Gastroesophageal sphincter (tissue), 3 donors: Measurements from ENCODE around the gene SSUH2.
A peak's percentile ranks its signal among the peaks of the same experiment; 100 is the strongest.

ENCODE experiments used
- EP300 ChIP-seq: sonication (generic); formaldehyde crosslinking; IDR thresholded peaks from one replicate; pipeline ENCODE4 v1.6.1; 2017; ENCODE audit warnings: antibody characterized with exemption, mild to moderate bottlenecking
- POLR2A ChIP-seq, 2 donors: fragments of 450-650 bp; IDR thresholded peaks; one replicate each; pipeline ENCODE4 v1.6.1; 2017; ENCODE audit warnings: antibody characterized with exemption in 2 of 2, mild to moderate bottlenecking in 2 of 2, moderate library complexity in 1 of 2
- POLR2AphosphoS5 ChIP-seq: sonication (generic); formaldehyde crosslinking; IDR thresholded peaks from one replicate; pipeline ENCODE4 v1.6.1; 2017; ENCODE audit warnings: antibody characterized with exemption
- TF ChIP-seq, protein P1 (sequence below), 4 experiments: fragments of 200-600 bp in 2 of 4; fragments of 450-650 bp in 2 of 4; sonication (generic) in 1 of 4; IDR thresholded peaks; one replicate each; pipeline ENCODE4 v1.5.1; 2017 to 2019; ENCODE audit warnings: antibody characterized with exemption in 4 of 4, mild to moderate bottlenecking in 2 of 4, moderate library complexity in 2 of 4

GRCh38 chr3:8593021-8593827 is 51.4 kb downstream of the SSUH2 start:
- TF ChIP-seq POLR2AphosphoS5 (peak; percentile 41), EP300 (no peak), POLR2A (IDR thresholded peaks at IDR 0.05) (no peak)
- TF ChIP-seq, protein P1, sequence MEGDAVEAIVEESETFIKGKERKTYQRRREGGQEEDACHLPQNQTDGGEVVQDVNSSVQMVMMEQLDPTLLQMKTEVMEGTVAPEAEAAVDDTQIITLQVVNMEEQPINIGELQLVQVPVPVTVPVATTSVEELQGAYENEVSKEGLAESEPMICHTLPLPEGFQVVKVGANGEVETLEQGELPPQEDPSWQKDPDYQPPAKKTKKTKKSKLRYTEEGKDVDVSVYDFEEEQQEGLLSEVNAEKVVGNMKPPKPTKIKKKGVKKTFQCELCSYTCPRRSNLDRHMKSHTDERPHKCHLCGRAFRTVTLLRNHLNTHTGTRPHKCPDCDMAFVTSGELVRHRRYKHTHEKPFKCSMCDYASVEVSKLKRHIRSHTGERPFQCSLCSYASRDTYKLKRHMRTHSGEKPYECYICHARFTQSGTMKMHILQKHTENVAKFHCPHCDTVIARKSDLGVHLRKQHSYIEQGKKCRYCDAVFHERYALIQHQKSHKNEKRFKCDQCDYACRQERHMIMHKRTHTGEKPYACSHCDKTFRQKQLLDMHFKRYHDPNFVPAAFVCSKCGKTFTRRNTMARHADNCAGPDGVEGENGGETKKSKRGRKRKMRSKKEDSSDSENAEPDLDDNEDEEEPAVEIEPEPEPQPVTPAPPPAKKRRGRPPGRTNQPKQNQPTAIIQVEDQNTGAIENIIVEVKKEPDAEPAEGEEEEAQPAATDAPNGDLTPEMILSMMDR (IDR thresholded peaks at IDR 0.05), result no peak
